Measurements from ENCODE around the gene CCDC157. TPM values are rescaled to one million over a fixed set of nuclear protein-coding genes. Genes with fewer than 3 reads are reported as not detected.

CCDC157 gene
- total RNA-seq, 1 donor from 2014 or later: 3.7 TPM

DNA sequence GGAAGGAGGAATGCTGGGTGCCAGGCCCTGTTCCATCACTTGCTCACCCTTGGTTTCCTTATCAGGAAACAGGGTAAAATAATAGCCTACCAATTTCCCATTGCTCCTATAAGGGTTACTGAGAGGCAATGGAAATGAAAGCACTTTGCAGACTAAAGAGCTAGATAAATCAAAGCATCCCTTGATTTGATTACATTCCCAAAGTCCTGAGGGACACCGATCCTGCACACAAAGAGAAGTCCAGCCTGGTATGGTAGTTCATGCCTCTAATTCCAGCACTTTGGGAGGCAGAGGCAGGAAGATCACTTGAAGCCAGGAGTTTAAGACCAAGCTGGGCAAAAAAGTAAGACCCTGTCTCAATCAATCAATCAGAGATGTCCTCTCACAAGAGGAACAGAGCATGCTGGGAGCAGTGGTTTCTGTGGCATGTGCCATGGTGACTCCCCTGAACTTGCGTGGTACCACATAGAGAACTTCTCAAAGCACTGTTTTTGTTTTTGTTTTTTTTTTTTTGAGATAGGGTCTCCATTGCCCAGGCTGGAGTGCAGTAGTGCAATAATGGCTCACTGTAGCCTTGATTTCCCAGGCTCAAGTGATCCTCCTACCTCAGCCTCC is 40.7 kb upstream of the CCDC157 start:
- Mint-ChIP-seq H3K36me3 (no peaks in the 10 kb centered on the region), H3K27me3 (ENCODE audit: insufficient read depth, low read depth) (peaks cover 2% of the 10 kb centered on the region)
- peaks cover 15% of the 10 kb centered on the region for H4K20me1 ChIP-seq (ENCODE audit: low read depth)

DNA sequence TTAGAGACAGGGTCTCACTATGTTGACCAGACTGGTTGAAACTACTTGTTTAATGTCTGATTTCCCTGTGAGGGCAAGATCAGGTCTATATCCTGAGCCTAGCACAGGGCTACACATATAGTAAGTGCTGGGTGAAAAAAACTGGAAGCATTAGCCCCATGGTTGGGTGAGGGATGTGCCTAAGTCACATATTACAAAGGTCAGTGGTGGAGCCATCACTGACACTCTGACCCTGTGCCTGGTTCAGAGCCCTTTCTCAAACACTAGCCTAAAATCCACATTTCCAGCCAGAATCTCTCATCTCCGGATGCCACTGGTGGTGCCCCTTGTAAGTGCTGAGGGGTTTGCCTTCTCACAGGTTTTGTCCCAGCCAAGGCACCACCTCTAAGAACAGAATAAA is 39.0 kb upstream of the CCDC157 start:
- H3K9me3 Mint-ChIP-seq: no peaks in the 10 kb centered on the region
- H4K20me1 ChIP-seq (ENCODE audit: low read depth): peaks cover 18% of the 10 kb centered on the region
- no peaks in the 10 kb centered on the region for H3K79me2 ChIP-seq (ENCODE audit: low read depth)

More for the DNA sequence above, 40.7 kb upstream of the CCDC157 start:
- Histone ChIP-seq H3K27me3 (no peaks in the 10 kb centered on the region), H3K4me3 (no peak overlapping the region), H3K4me2 (no peak overlapping the region), H3K79me2 (ENCODE audit: low read depth) (no peaks in the 10 kb centered on the region), H3K36me3 (no peaks in the 10 kb centered on the region), H2AFZ (replicated peaks) (no peak overlapping the region), H3F3A (ENCODE audit: low read depth) (no peaks in the 10 kb centered on the region), H3K27ac (no peak overlapping the region), H3K9me3 (ENCODE audit: low read depth) (no peaks in the 10 kb centered on the region), H3K9ac (no peak overlapping the region), H3K4me1 (no peaks in the 10 kb centered on the region)
- TF ChIP-seq EZH2phosphoT487 (IDR thresholded peaks at IDR 0.05): no peak
- TF ChIP-seq, protein P1, sequence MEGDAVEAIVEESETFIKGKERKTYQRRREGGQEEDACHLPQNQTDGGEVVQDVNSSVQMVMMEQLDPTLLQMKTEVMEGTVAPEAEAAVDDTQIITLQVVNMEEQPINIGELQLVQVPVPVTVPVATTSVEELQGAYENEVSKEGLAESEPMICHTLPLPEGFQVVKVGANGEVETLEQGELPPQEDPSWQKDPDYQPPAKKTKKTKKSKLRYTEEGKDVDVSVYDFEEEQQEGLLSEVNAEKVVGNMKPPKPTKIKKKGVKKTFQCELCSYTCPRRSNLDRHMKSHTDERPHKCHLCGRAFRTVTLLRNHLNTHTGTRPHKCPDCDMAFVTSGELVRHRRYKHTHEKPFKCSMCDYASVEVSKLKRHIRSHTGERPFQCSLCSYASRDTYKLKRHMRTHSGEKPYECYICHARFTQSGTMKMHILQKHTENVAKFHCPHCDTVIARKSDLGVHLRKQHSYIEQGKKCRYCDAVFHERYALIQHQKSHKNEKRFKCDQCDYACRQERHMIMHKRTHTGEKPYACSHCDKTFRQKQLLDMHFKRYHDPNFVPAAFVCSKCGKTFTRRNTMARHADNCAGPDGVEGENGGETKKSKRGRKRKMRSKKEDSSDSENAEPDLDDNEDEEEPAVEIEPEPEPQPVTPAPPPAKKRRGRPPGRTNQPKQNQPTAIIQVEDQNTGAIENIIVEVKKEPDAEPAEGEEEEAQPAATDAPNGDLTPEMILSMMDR (IDR thresholded peaks at IDR 0.05): no peak
- TF ChIP-seq EZH2 (IDR thresholded peaks at IDR 0.05): no peak
- peaks cover 4% of the 10 kb centered on the region for H3K4me1 Mint-ChIP-seq
- no peaks in the 10 kb centered on the region for H3K9me3 Mint-ChIP-seq
- no peak overlapping the region for H3K27ac Mint-ChIP-seq
- H3K4me3 Mint-ChIP-seq: no peak overlapping the region
- no peak for DNase-seq (ENCODE audit: low spot score)

DNA sequence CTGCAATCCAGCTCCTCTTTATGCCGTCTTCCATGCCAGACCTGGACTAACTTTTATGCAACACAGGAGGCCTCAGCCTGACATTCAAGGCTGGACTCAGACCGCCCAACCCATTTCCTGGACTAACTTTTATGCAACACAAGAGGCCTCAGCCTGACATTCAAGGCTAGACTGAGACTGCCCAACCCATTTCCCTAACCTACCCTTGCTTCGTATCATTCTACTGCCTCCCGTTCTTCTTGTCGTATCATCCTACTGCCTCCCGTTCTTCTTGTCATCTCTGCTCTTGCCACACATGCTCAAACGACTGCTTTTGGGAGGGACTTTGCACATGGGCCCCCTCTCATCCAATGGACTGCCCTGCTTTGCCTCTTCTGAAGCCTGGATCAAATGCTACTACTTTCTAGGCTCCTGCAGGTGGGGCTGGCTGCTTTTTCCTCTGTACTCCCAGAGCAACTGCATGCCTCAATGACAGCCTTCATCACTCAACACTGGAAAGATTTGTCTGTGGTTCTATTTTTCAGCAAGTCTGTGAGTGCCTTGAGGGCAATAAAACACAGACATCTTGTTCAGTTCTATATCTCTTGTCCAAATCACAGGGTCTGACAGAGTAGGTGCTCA is 37.9 kb upstream of the CCDC157 start:
- no peaks in the 10 kb centered on the region for H3K79me2 ChIP-seq (ENCODE audit: low read depth)
- no peak overlapping the region for H2AFZ ChIP-seq (replicated peaks)
- H3K4me3 Mint-ChIP-seq: no peak overlapping the region
- H4K20me1 ChIP-seq (ENCODE audit: low read depth): peaks cover 18% of the 10 kb centered on the region
- H3K27me3 ChIP-seq: no peaks in the 10 kb centered on the region
- H3K36me3 Mint-ChIP-seq: no peaks in the 10 kb centered on the region
- H3K4me1 Mint-ChIP-seq: peaks cover 4% of the 10 kb centered on the region
- no peak overlapping the region for H3K4me2 ChIP-seq
- H3K36me3 ChIP-seq: no peaks in the 10 kb centered on the region
- H3K27me3 Mint-ChIP-seq (ENCODE audit: insufficient read depth, low read depth): no peaks in the 10 kb centered on the region
- no peak overlapping the region for H3K27ac ChIP-seq
- H3K4me3 ChIP-seq: no peak overlapping the region
- H3K27ac Mint-ChIP-seq: no peak overlapping the region
- no peak overlapping the region for H3K9ac ChIP-seq
- no peaks in the 10 kb centered on the region for H3F3A ChIP-seq (ENCODE audit: low read depth)
- peak; percentile 21 for DNase-seq (ENCODE audit: low spot score)
- no peaks in the 10 kb centered on the region for H3K9me3 ChIP-seq (ENCODE audit: low read depth)
- H3K9me3 Mint-ChIP-seq: no peaks in the 10 kb centered on the region
- TF ChIP-seq EZH2phosphoT487 (IDR thresholded peaks at IDR 0.05): no peak
- TF ChIP-seq EZH2 (IDR thresholded peaks at IDR 0.05): no peak
- TF ChIP-seq, protein P1 (IDR thresholded peaks at IDR 0.05): no peak
- no peaks in the 10 kb centered on the region for H3K4me1 ChIP-seq

More for the DNA sequence above, 39.0 kb upstream of the CCDC157 start:
- Mint-ChIP-seq H3K4me3 (no peak overlapping the region), H3K4me1 (peaks cover 4% of the 10 kb centered on the region), H3K27me3 (ENCODE audit: insufficient read depth, low read depth) (no peaks in the 10 kb centered on the region), H3K27ac (no peak overlapping the region), H3K36me3 (no peaks in the 10 kb centered on the region)
- Histone ChIP-seq H3K27me3 (no peaks in the 10 kb centered on the region), H3K9me3 (ENCODE audit: low read depth) (no peaks in the 10 kb centered on the region), H2AFZ (replicated peaks) (no peak overlapping the region), H3F3A (ENCODE audit: low read depth) (no peaks in the 10 kb centered on the region), H3K27ac (no peak overlapping the region), H3K4me2 (no peak overlapping the region), H3K9ac (no peak overlapping the region), H3K4me1 (no peaks in the 10 kb centered on the region), H3K4me3 (no peak overlapping the region), H3K36me3 (no peaks in the 10 kb centered on the region)
- TF ChIP-seq, protein P1 (IDR thresholded peaks at IDR 0.05): no peak
- TF ChIP-seq EZH2 (IDR thresholded peaks at IDR 0.05): no peak
- TF ChIP-seq EZH2phosphoT487 (IDR thresholded peaks at IDR 0.05): no peak
- no peak for DNase-seq (ENCODE audit: low spot score)

Measured in neural progenitor cell (in vitro differentiated cells).